Gastrocnemius medialis (tissue), 4 donors: ENCODE results near the gene CFD.

Source experiments
- CTCF ChIP-seq, 5 experiments: fragments of 450-650 bp in 3 of 5; fragments of 200-600 bp in 2 of 5; sonication (generic) in 2 of 5; IDR thresholded peaks in 4 of 5; conservative IDR thresholded peaks in 1 of 5; 1 replicate in 4 of 5; 2 replicates in 1 of 5; pipeline ENCODE4 v1.5.1; 2016 to 2019; ENCODE audit warnings: antibody characterized with exemption in 5 of 5, mild to moderate bottlenecking in 3 of 5, moderate library complexity in 3 of 5
- POLR2A ChIP-seq, 2 donors: fragments of 450-650 bp; IDR thresholded peaks; one replicate each; pipeline ENCODE4 v1.6.1; 2017; ENCODE audit warnings: antibody characterized with exemption in 2 of 2, mild to moderate bottlenecking in 2 of 2, moderate library complexity in 2 of 2

GRCh38 chr19:892243-892893, 32.9 kb downstream of the CFD start:
- TF ChIP-seq POLR2A (IDR thresholded peaks at IDR 0.05) (no peak), CTCF (IDR thresholded peaks at IDR 0.05 in 4 of 5, conservative IDR thresholded peaks at IDR 0.05 in 1 of 5) (no peak)
